CMK (cell line): ENCODE data around the gene TMEM190.

ENCODE experiments used
- DNase-seq: peaks from one replicate; pipeline ENCODE4 v3.0.0-alpha.2; 2010; ENCODE audit warnings: low read depth

TMEM190 gene

GRCh38 chr19:55423225-55424005, 46.8 kb downstream of the TMEM190 start:
- DNase-seq, result no peak

- DNase-seq, result no peak
Observed at GRCh38 chr19:55424518-55424917, 47.9 kb downstream of the TMEM190 start.

GRCh38 chr19:55426042-55426441, 49.4 kb downstream of the TMEM190 start:
- DNase-seq, result no peak
